GM23338 (cell line): ENCODE results near the gene MYO19. TPM values are rescaled to one million over a fixed set of nuclear protein-coding genes. Genes with fewer than 3 reads are reported as not detected.

ENCODE experiments used
- ATAC-seq: fragments of 200-7000 bp; cut with Tn5 transposase; 3 replicates; pipeline ENCODE4 v1.9.1; 2020
- DNase-seq: peaks from one replicate; pipeline ENCODE4 v3.0.0-alpha.2; 2015; ENCODE audit warnings: low spot score
- H2AFZ ChIP-seq: fragments of 200-600 bp; sonication (generic); 2 replicates; pipeline ENCODE4 v1.8.0; 2016; ENCODE audit warnings: antibody characterized with exemption, mild to moderate bottlenecking, moderate library complexity
- H3F3A ChIP-seq: fragments of 200-600 bp; sonication (generic); replicated peaks from 2 replicates; pipeline ENCODE4 v1.8.0; 2017; ENCODE audit warnings: antibody characterized with exemption, mixed run types, low read depth
- H3K27ac ChIP-seq: fragments of 200-600 bp; sonication (generic); 2 replicates; pipeline ENCODE4 v1.6.1; 2016; ENCODE audit warnings: low read depth
- H3K27me3 ChIP-seq: fragments of 200-600 bp; sonication (generic); 2 replicates; pipeline ENCODE4 v1.8.0; 2016; ENCODE audit warnings: mild to moderate bottlenecking, mixed run types, moderate library complexity; ENCODE audit not compliant: insufficient read depth
- H3K36me3 ChIP-seq: fragments of 200-600 bp; sonication (generic); 2 replicates; pipeline ENCODE4 v1.8.0; 2016; ENCODE audit warnings: mild to moderate bottlenecking; ENCODE audit not compliant: insufficient read depth
- H3K4me1 ChIP-seq: fragments of 200-600 bp; sonication (generic); 2 replicates; pipeline ENCODE4 v1.8.0; 2016; ENCODE audit warnings: mild to moderate bottlenecking, moderate library complexity; ENCODE audit not compliant: insufficient read depth
- H3K4me2 ChIP-seq: fragments of 200-600 bp; sonication (generic); 2 replicates; pipeline ENCODE4 v1.7.1; 2017; ENCODE audit warnings: mixed run types
- H3K4me3 ChIP-seq: fragments of 200-600 bp; sonication (generic); 2 replicates; pipeline ENCODE4 v1.6.1; 2016; ENCODE audit warnings: mixed run types
- H3K79me2 ChIP-seq: fragments of 200-600 bp; sonication (generic); replicated peaks from 2 replicates; pipeline ENCODE4 v1.8.0; 2017; ENCODE audit warnings: mild to moderate bottlenecking; ENCODE audit not compliant: insufficient read depth
- H3K9me2 ChIP-seq: fragments of 200-600 bp; sonication (generic); 2 replicates; pipeline ENCODE4 v1.8.0; 2017; ENCODE audit not compliant: insufficient read depth
- H4K20me1 ChIP-seq: fragments of 200-600 bp; sonication (generic); replicated peaks from 2 replicates; pipeline ENCODE4 v1.8.0; 2017; ENCODE audit warnings: mild to moderate bottlenecking; ENCODE audit not compliant: insufficient read depth
- H3K27ac Mint-ChIP-seq: 2 replicates; pipeline ENCODE4 v1.8.0; 2020; ENCODE audit warnings: inconsistent platforms, mild to moderate bottlenecking, moderate library complexity, mixed read lengths
- H3K27me3 Mint-ChIP-seq: 3 replicates; pipeline ENCODE4 v1.8.0; 2022; ENCODE audit warnings: low read depth, mild to moderate bottlenecking, moderate library complexity, mixed read lengths, inconsistent platforms; ENCODE audit not compliant: insufficient read depth, poor library complexity
- H3K36me3 Mint-ChIP-seq: 3 replicates; pipeline ENCODE4 v1.8.0; 2021; ENCODE audit warnings: low read depth, mild to moderate bottlenecking, inconsistent platforms, moderate library complexity, mixed read lengths
- H3K4me1 Mint-ChIP-seq: 3 replicates; pipeline ENCODE4 v1.8.0; 2020; ENCODE audit warnings: mild to moderate bottlenecking, inconsistent platforms, mixed read lengths
- H3K4me3 Mint-ChIP-seq: 3 replicates; pipeline ENCODE4 v1.8.0; 2021; ENCODE audit warnings: moderate library complexity, mild to moderate bottlenecking, inconsistent platforms, mixed read lengths
- H3K9me3 Mint-ChIP-seq: 3 replicates; pipeline ENCODE4 v1.8.0; 2020; ENCODE audit warnings: moderate library complexity, mild to moderate bottlenecking, inconsistent platforms, mixed read lengths
- CREB1 ChIP-seq: fragments of 250-450 bp; sonication (Bioruptor Pico); IDR thresholded peaks from 2 replicates; pipeline ENCODE4 v1.5.0; 2020; ENCODE audit warnings: low read depth, mild to moderate bottlenecking, moderate library complexity
- CTCF ChIP-seq, 2 experiments: fragments of 200-600 bp in 1 of 2; sonication (generic) in 1 of 2; conservative IDR thresholded peaks; 2 replicates each; pipeline versions ENCODE4 v1.5.1 to v1.6.1; 2016 to 2017; ENCODE audit warnings: antibody characterized with exemption in 2 of 2, low read depth in 2 of 2, mild to moderate bottlenecking in 2 of 2, moderate library complexity in 1 of 2
- ETS1 ChIP-seq: IDR thresholded peaks from 2 replicates; pipeline ENCODE4 v1.6.1; 2016; ENCODE audit warnings: antibody characterized with exemption
- EZH2 ChIP-seq: fragments of 200-600 bp; sonication (generic); IDR thresholded peaks from one replicate; pipeline ENCODE4 v1.8.0; 2017; ENCODE audit warnings: antibody characterized with exemption, mild to moderate bottlenecking, low read depth; ENCODE audit not compliant: unreplicated experiment
- EZH2phosphoT487 ChIP-seq: fragments of 200-600 bp; sonication (generic); IDR thresholded peaks from one replicate; pipeline ENCODE4 v1.8.1; 2018; ENCODE audit warnings: antibody characterized with exemption; ENCODE audit not compliant: unreplicated experiment
- JUNB ChIP-seq: IDR thresholded peaks from one replicate; pipeline ENCODE4 v1.6.1; 2016; ENCODE audit warnings: antibody characterized with exemption; ENCODE audit not compliant: unreplicated experiment
- REST ChIP-seq: IDR thresholded peaks from one replicate; pipeline ENCODE4 v1.6.1; 2018; ENCODE audit warnings: antibody characterized with exemption; ENCODE audit not compliant: unreplicated experiment
- ZNF331 ChIP-seq: fragments of 250-450 bp; sonication (Bioruptor Pico); IDR thresholded peaks from 2 replicates; pipeline ENCODE4 v1.5.0; 2020; ENCODE audit warnings: low read depth, mild to moderate bottlenecking, moderate library complexity
- polyA plus RNA-seq: library from polyadenylated mRNA; unstranded; fragments of >200 nt; fragmentation: Nextera tagmentation; extraction: Ambion mirVana; gene quantifications from 2 replicates; pipeline ENCODE4 v1.2.1, GENCODE V29; 2016
- total RNA-seq: library from RNA; depleted of rRNA; stranded (reverse); fragments of >200 nt; shearing (Covaris generic); gene quantifications from 2 replicates; pipeline ENCODE4 v1.2.3, GENCODE V29; 2014

Gene MYO19
- total and polyA plus RNA-seq, 2 experiments from 2014 or later, result 37.9 to 150 TPM

GRCh38 chr17:36460265-36460937 is 74.3 kb downstream of the MYO19 start:
- TF ChIP-seq ETS1, result no peak
- peak in 1 of 2 experiments; percentile 45; a peak in 2 of 4 replicates for TF ChIP-seq CTCF (conservative IDR thresholded peaks at IDR 0.05; ENCODE audit: low read depth in 2 of 2)
- Histone ChIP-seq H3K27ac (no peak overlapping the region), H3F3A (no peaks in the 10 kb centered on the region), H3K79me2 (no peaks in the 10 kb centered on the region), H3K4me1 (no peaks in the 10 kb centered on the region), H3K4me2 (no peak overlapping the region), H3K9me2 (0 out of 2 replicates have a peak, but pooled peaks cover 4% of the 10 kb centered on the region), H2AFZ (no peak overlapping the region), H3K36me3 (no peaks in the 10 kb centered on the region), H3K27me3 (peaks cover 20% of the 10 kb centered on the region), H3K4me3 (no peak overlapping the region), H4K20me1 (0 out of 2 replicates have a peak, but pooled peaks cover 3% of the 10 kb centered on the region)
- H3K27ac Mint-ChIP-seq, result no peak overlapping the region
- H3K36me3 Mint-ChIP-seq, result no peaks in the 10 kb centered on the region
- no peaks in the 10 kb centered on the region; the same call in 2 of the 3 replicates for H3K4me1 Mint-ChIP-seq
- no peak for DNase-seq
- no peak for ATAC-seq
- peaks cover 19% of the 10 kb centered on the region for H3K27me3 Mint-ChIP-seq
- no peak overlapping the region for H3K4me3 Mint-ChIP-seq
- H3K9me3 Mint-ChIP-seq, result peaks cover 3% of the 10 kb centered on the region; the same call in 1 of the 3 replicates

- Mint-ChIP-seq H3K4me3 (no peak overlapping the region), H3K36me3 (no peaks in the 10 kb centered on the region), H3K27me3 (peaks cover 11% of the 10 kb centered on the region), H3K4me1 (no peaks in the 10 kb centered on the region; the same call in 2 of the 3 replicates), H3K27ac (no peak overlapping the region), H3K9me3 (peaks cover 3% of the 10 kb centered on the region; the same call in 1 of the 3 replicates)
- Histone ChIP-seq H3K27ac (no peak overlapping the region), H3K79me2 (no peaks in the 10 kb centered on the region), H3K36me3 (no peaks in the 10 kb centered on the region), H3K4me2 (no peak overlapping the region), H3K4me1 (no peaks in the 10 kb centered on the region), H3F3A (no peaks in the 10 kb centered on the region), H3K4me3 (no peak overlapping the region), H2AFZ (no peak overlapping the region), H4K20me1 (0 out of 2 replicates have a peak, but pooled peaks cover 3% of the 10 kb centered on the region), H3K27me3 (peaks cover 12% of the 10 kb centered on the region), H3K9me2 (0 out of 2 replicates have a peak, but pooled peaks cover 4% of the 10 kb centered on the region)
- ATAC-seq (no peak), DNase-seq (no peak)
- TF ChIP-seq EZH2, result no peak
- no peak for TF ChIP-seq ZNF331 (CRISPR knock-in tag)
- no peak for TF ChIP-seq REST
- TF ChIP-seq EZH2phosphoT487, result no peak
- TF ChIP-seq JUNB, result no peak
- no peak for TF ChIP-seq CREB1 (CRISPR knock-in tag)
- TF ChIP-seq CTCF (conservative IDR thresholded peaks at IDR 0.05; ENCODE audit: low read depth in 2 of 2), result no peak
Measured at GRCh38 chr17:36459601-36460000, 75.1 kb downstream of the MYO19 start.
